HG03045 (cell line): ENCODE results near the gene GRM7.
A peak's percentile ranks its signal among the peaks of the same experiment; 100 is the strongest.

Experiments used
- ATAC-seq: cut with Tn5 transposase; IDR thresholded peaks from one replicate; pipeline ENCODE4 v1.9.1; 2021; ENCODE audit warnings: mild to moderate bottlenecking, moderate library complexity; ENCODE audit not compliant: unreplicated experiment

GRM7 gene

GRCh38 chr3:7392206-7392605, 531.3 kb downstream of the GRM7 start:
- no peak for ATAC-seq

GRCh38 chr3:7393944-7394605, 533.2 kb downstream of the GRM7 start:
- ATAC-seq: no peak

- ATAC-seq: no peak
These were observed 535.6 kb downstream of the GRM7 start for GRCh38 chr3:7396534-7396933.

- no peak for ATAC-seq
These were observed 536.2 kb downstream of the GRM7 start for GRCh38 chr3:7397097-7397496.

- no peak for ATAC-seq
These were observed 539.4 kb downstream of the GRM7 start for GRCh38 chr3:7400360-7400759.

- ATAC-seq: no peak
These were observed 540.5 kb downstream of the GRM7 start for GRCh38 chr3:7401418-7401817.

- no peak for ATAC-seq
These were observed 546.2 kb downstream of the GRM7 start for GRCh38 chr3:7407107-7407506.

- no peak for ATAC-seq
These were observed 549.9 kb downstream of the GRM7 start for GRCh38 chr3:7410782-7411181.

GRCh38 chr3:7421065-7421464, 560.1 kb downstream of the GRM7 start:
- ATAC-seq: no peak

GRCh38 chr3:7423036-7423435, 562.1 kb downstream of the GRM7 start:
- ATAC-seq: no peak

- ATAC-seq: no peak
These were observed 563.1 kb downstream of the GRM7 start for GRCh38 chr3:7423995-7424394.

GRCh38 chr3:7428206-7428718, 567.3 kb downstream of the GRM7 start:
- ATAC-seq: no peak

GRCh38 chr3:7432610-7433009, 571.7 kb downstream of the GRM7 start:
- ATAC-seq: no peak

- ATAC-seq: no peak
These were observed 572.2 kb downstream of the GRM7 start for GRCh38 chr3:7433073-7433472.

GRCh38 chr3:7436542-7436941, 575.6 kb downstream of the GRM7 start:
- no peak for ATAC-seq

GRCh38 chr3:7437231-7437630, 576.3 kb downstream of the GRM7 start:
- ATAC-seq: no peak

GRCh38 chr3:7439101-7439680, 578.3 kb downstream of the GRM7 start:
- no peak for ATAC-seq

- ATAC-seq: no peak
These were observed 584.0 kb downstream of the GRM7 start for GRCh38 chr3:7444886-7445285.

- ATAC-seq: no peak
These were observed 584.4 kb downstream of the GRM7 start for GRCh38 chr3:7445331-7445730.

- ATAC-seq: peak; percentile 99
These were observed 586.4 kb downstream of the GRM7 start for GRCh38 chr3:7447197-7447769.

GRCh38 chr3:7456386-7456785, 595.5 kb downstream of the GRM7 start:
- no peak for ATAC-seq

GRCh38 chr3:7461202-7461825, 600.4 kb downstream of the GRM7 start:
- no peak for ATAC-seq
